GM18505 (cell line): ENCODE data around the gene EPHB2.

Source experiments
- ATAC-seq: cut with Tn5 transposase; IDR thresholded peaks from one replicate; pipeline ENCODE4 v1.9.1; 2021; ENCODE audit not compliant: unreplicated experiment
- POLR2A ChIP-seq: IDR thresholded peaks from 4 replicates; pipeline ENCODE4 v1.6.1; 2011; ENCODE audit warnings: borderline replicate concordance; ENCODE audit not compliant: insufficient read depth, insufficient read length; ENCODE audit errors: extremely low read depth

EPHB2 gene

DNA sequence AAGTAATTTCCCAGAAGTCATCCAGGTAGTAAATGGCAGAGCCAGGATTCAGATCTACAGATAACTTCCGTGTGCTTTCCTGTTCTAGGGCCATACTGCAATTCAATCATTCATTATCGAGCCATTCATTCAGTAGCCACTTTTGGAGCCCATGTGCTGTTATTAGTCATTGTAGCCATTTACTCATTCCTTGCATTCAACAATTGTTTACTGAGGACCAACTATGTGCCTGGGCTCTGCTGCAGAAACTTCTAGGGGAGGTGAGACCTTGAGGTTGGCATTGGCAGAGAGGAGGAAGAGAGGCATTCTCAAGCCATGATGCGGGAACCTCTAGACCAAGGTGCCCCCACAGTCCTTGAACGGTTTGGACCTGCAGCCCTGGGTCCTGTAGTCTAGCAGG, 27.9 kb downstream of the EPHB2 start:
- no peak for TF ChIP-seq POLR2A
- ATAC-seq, result no peak

DNA sequence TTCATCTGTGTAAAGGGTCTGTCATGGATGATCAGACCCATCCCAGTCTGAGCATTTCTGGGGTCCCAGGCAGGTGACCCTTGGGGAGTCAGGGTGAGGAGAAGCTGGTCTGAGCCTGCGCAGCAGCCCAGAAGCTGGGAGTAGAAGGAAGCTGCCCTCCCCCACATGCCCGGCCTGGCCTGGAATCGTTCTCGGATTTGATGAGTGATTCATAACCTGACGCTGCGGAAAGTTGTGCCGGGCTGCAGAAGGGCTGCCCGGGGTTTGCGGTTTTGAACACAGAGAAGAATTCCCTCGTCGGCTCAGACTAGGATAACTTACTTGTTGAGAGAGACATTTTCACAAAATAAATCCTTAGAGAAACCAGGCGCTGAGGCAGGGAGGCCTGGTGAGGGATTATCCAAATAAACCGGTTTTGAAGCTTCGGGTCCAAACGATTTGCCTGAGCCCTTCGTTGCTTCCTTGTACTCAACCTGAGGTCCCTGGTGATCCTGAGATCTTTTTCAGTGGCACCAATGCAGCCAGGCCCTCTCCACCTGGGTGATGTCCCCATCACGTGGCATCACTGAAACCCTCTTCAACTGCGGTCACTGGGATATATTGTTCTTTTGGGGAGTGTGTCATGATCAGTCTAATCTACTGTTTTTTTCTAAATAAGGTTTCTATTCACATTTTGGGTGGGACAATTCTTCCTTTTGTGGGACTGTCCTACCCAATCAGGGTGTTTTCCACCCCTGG, 29.2 kb downstream of the EPHB2 start:
- TF ChIP-seq POLR2A, result no peak
- ATAC-seq, result no peak

DNA sequence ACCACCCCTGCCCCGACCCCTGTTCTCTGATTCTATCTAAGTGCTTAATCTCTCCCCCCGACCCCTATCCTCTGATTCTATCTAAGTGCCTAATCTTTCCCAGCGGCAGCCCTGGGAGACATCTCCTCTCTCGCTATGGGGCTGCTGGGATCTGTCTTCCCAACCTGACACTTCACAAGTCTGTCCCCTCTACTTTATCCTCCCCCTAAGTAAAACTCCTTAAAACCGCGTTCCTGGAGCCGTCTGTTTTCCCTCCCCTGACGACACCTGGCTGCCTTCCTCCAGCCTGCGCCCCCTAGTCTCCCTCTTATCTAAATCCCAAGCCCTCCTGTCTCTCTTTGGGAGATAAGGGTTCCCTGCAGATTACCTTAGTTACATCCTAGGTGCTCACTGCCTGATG, 30.5 kb downstream of the EPHB2 start:
- ATAC-seq, result no peak
- no peak for TF ChIP-seq POLR2A

DNA sequence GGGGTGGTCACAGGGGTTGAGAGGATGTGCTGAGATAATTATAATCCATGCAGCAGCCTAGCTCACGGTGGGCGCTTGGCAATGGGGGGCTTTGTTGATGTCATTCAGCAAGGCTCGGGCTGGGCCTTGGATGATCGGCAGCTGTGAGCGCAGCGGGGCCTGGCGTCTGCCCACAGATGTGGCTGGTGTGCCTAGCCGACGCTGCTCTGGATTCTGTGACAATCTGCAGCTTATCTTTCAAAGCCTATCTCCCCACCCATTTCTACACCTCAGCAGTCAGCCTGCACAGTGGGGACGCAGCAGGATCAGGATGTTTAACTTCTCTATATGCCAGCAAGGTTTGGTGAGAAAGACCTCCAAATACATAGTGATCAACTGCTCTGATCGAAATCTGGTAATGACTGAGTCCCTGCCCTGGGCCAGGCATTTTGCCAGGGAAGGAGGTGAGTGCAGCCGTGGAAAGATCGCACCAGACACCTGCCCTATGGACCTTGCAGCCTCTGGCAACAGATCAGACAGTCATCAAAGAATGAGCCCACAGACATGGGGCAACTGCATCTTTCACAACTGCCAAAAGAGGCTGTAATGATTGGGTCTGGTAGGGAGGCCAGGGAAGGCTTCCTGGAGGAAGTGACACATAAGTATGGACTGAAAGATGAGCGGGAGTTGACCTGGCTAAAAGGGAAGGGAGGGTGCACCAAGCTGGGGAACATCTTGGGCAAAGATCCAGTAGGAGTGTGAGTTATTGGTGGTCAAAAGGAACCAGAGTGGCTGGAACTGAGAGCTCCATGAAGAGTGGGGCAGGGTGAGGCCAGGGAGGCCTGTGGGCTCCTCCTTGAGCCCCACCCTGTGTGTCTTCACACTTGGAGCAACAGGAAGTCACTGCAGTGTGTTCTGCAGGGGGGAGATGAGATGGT, 35.3 kb downstream of the EPHB2 start:
- ATAC-seq, result no peak
- no peak for TF ChIP-seq POLR2A

DNA sequence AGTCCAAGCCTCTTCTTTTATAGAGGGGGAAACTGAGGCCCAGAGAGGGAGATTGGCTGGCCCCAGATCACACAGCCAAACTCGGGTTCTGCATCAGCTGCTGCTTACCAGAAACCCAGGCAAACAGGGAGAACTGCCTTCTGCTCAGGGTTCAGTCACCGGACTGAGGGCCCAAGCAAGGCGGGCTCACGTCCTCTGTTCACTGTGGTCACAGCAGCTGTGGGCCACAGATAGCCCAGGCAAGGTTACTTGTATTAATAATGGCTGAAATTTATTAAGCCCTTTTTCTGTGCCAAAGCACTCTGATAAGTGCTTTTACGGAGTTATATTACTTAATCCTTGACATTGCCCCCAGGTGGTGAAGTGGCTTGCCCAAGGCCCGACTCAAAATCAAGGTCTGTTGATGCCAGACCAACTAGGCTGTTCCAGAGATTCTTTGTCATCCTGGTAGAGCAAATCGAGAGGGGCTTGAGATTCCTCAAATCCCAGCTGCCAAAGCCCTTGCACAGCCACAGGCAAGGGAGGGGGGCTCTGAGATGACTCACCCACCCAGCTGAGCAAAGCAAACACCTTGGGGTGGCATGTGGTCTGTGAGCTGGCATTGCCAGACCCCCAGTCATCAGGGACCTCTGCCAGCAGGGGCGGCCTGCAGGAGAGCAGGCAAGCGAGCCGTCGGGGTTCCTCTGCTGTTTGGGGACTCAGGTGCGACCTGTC, 36.5 kb downstream of the EPHB2 start:
- TF ChIP-seq POLR2A, result no peak
- ATAC-seq, result no peak

DNA sequence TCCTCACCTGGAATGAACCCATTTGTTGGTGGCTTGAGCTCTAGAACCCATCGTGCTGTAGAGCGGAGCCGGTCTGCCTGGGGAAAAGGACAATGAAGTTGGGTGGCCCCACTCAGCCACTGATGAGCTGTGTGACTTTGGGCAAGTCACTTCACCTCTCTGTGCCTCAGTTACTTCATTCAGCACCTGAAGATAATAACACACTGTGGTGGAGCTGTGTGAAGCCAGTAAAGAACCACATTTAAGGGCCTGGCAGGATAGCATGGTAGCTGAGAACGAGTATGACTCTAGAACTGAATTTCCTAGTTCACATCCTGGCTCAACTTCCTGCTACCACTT, 37.1 kb downstream of the EPHB2 start:
- ATAC-seq, result no peak
- TF ChIP-seq POLR2A, result no peak

DNA sequence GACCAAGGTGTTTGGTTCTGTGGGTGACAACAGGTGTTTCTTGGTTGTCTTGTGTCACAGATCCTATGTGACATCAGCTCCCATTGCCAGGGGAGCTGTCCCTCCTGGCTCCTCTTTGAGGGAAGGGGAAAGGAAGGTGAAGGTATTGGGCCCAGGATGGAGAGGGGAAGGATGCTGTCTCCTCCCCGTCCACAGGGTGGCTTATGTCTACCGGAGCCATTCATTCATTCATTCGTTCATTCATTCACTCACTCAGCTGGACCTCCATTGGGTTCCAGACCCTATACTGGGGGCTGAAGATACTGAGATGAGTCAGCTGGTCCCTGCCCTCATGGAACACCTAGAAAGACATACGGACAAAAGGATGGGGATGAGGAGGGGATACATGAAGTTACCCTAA, 38.9 kb downstream of the EPHB2 start:
- TF ChIP-seq POLR2A, result no peak
- ATAC-seq, result no peak

DNA sequence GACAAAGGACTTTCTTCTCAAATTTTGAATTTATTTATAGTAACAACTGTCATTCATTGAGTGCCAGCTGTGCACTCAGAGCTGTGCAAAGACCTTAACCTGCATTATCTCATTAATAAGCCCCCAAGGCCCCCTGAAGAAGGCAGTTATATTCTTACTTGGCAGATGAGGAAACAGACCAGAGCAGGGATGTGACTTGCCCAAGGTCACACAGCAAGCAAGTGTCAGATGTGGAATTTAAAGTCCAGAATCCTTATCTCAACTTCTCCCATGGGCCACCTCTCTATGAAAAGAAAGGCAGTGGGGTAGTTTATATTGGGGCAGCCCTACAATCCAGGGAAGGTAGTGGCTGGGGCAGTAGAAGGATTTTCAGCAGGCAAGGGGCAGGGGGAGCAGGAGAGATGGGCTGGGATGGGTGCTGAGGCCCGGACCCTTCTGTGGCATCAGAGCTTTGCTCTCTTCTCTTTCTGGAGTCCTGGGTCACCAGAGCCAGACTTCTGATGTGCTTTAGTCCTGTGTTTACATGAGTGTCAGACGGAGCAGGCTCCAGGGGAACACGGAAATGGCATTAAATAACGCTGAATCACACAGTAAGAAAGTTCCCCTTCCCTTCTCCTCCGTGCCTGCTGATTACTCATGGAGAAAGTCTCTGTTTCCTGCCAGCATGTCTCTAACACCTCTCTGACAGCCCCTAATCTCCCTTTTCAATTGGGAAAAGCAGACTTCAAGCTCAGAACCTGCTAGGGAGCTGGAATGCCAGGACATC, 39.5 kb downstream of the EPHB2 start:
- no peak for TF ChIP-seq POLR2A
- no peak for ATAC-seq

DNA sequence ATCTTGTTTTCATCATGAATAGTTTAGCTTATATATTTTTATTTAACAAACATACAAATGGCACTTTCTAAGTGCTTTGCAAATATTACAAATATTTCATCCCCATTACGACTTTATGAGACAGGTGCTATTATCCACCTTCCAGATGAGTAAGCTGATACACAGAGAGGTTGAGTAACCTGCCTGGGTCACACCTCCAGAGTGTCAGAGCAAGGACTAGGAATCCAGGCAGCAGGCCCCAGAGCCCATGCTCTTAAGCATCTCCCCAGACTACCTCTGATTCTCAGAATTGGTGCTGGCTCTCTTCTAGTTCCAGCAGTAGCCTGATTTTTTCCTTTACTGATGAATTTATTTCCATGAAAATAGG, 40.0 kb downstream of the EPHB2 start:
- ATAC-seq, result no peak
- no peak for TF ChIP-seq POLR2A

DNA sequence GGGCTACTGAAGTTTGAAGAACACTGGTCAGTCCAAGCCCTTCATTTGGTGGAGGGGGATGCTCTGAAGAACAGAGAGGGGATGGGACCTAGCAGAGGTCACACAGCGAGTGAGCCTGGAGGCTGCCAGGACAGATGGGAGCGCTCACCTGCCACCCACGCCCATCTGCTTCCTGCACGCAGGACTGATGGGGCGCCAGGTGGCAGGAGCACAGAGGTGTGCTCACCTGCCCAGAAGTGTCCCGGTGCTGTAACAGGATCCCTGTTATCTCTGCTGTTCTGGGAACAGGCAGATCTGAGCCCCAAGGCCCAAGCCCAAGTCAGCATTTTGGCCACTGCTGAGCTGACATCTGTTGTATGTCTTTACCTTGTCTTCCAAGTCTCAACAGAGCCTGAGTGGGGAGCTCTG, 40.5 kb downstream of the EPHB2 start:
- no peak for TF ChIP-seq POLR2A
- no peak for ATAC-seq

DNA sequence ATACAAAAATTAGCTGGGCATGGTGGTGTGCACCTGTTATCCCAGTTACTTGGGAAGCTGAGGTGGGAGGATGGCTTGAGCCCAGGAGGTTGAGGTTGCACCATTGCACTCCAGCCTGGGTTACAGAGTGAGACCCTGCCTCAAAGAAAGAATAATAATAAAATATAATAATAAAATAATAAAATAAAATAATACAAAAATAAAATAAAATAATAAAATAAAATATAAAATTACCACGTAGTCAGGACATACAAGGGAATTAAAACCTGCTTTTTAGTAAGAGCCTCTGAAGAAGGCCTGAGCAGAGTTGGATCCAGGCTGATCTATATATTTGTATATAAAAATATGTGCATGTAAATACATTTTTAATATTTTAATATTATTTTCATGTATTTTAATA, 41.7 kb downstream of the EPHB2 start:
- TF ChIP-seq POLR2A, result no peak
- ATAC-seq, result no peak

DNA sequence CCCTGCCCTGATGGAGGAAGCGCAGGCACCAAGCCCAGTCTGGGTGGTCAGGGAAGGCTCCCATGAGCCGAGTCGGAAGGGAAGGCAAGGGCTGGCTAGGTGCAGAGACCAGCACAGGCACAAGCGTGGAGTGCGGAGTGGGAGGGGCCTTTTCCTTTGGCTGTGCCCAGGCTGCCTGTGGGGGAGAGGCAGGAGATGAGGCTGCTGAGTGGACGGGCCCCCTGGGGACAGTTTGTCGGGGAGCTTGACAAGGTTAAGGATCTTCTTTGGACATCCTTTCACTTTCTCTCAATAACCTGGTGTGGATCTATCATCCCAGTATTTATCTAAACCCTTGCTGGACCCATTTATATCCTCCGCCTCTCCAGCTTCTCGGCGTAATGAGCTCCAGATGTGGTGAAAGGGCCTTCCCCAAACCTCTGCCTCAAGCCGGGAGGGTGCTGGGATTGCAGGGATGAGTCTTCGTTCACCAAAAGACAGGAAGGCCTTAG, 42.9 kb downstream of the EPHB2 start:
- no peak for ATAC-seq

More for the DNA sequence above, 42.9 kb downstream of the EPHB2 start:
- TF ChIP-seq POLR2A, result no peak
